GM12892 (cell line): ENCODE measurements around the gene CHIT1.
"Not testable (repeated sequence)": the region's sequence is repeated elsewhere in the genome, so short reads cannot be mapped to it uniquely, and the experiment has no call there.

ENCODE experiments used
- DNase-seq: peaks from one replicate; pipeline ENCODE4 v3.0.0; 2011; ENCODE audit not compliant: insufficient read length
- FAIRE-seq: peaks from 2 replicates; lab custom pipeline; 2011; peaks lifted over from hg19 to GRCh38; lab: Jason Lieb, UNC
- POLR2A ChIP-seq: IDR thresholded peaks from 2 replicates; pipeline ENCODE4 v1.6.1; 2011; ENCODE audit warnings: low read depth, low read length, control low read depth
- POLR2AphosphoS5 ChIP-seq: IDR thresholded peaks from 2 replicates; pipeline ENCODE4 v1.6.1; 2011; ENCODE audit warnings: low read depth, low read length, control low read depth
- TAF1 ChIP-seq: IDR thresholded peaks from 2 replicates; pipeline ENCODE4 v1.6.1; 2011; ENCODE audit warnings: low read depth, mild to moderate bottlenecking, control low read depth, low read length, borderline replicate concordance

The CHIT1 gene

DNA sequence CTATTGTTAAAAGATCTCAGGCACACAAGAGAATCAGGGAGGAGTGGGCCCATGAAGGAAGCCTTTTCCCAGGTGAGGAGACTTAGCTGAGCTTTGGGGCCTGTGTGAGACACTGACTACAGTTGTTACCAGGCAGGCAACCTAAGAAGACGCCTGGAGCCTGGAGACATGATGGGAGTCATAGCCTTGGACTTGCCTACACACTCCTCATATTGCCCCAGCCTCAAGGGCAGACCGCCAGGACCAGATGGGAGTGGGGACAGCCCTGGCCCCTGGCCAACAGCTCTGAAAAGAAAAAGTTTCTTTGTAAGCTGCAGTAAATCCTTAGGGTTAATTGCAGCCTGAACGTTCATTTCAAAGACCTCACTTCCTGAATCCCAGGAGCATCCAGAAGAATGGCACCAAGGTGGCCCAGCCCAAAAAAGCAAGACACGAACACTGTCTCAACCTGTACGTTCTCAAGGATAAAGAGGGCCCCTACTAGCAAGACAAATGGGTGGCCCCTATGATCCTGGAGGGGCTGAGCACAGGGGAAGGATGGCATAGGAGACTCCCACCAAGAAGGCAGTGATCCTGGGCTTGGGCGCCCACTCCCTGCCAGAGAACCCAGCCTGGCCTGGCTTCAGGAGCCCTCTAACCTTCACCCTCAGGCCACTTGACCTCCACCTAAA, 42.6 kb upstream of the CHIT1 start:
- TF ChIP-seq POLR2AphosphoS5 (no peak), TAF1 (no peak)
- no peak for FAIRE-seq
- DNase-seq: no peak

DNA sequence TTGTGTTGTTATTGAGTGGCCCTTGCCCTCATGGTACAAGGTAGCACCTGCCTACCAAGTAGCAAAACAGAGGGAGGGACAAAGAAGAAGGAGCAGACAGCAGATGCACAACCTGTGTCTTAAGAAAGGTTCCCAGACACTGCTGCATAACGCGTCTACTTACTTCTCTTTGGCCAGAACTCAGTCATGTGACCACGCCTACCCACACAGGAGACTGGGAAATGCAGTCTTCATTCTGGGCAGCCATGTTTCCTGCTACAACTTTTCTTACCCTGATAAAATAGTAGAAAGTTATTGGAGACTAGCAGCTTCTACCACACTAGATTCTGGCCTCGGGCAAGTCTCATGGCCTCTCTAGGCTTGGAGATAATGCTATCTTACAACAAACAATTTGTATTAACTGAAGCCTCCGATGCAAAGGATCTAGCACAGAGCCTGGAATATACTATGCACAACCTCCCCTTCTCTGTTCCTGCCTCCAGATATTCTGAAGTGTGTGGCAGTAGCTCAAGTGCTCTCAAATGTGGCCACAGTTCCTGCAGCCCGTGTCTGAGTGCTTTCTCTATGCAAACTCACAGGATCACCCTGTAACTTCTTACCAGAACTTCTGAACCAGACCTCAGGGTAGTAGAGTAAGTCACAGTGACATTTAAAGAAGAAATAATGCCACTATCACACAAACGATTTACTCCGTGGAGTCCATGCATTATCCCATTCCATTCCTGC, 41.7 kb upstream of the CHIT1 start:
- FAIRE-seq: peak; percentile 84
- DNase-seq: no peak
- TF ChIP-seq POLR2A: no peak
- TF ChIP-seq TAF1: no peak
- no peak for TF ChIP-seq POLR2AphosphoS5

DNA sequence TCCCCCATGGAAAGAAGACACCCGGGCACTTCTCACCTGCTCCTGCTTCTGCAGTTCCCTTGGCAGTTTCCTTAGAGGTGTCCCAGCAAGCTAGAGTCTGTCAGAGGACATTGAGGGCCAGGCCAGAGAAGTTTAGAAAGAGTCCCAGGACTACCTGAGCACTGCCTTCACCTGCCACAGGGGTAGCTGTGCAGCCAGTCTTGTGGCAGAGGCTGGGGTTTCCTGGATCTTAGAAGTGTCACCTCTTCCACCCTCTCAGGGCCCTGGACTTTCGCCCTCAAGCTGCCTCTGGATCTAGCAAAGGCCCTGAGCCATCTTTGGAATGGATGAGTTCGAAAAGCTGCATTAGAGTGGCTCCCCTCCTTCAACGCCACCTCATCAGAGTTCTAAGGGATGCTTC, 41.0 kb upstream of the CHIT1 start:
- DNase-seq (no peak), FAIRE-seq (no peak)

DNA sequence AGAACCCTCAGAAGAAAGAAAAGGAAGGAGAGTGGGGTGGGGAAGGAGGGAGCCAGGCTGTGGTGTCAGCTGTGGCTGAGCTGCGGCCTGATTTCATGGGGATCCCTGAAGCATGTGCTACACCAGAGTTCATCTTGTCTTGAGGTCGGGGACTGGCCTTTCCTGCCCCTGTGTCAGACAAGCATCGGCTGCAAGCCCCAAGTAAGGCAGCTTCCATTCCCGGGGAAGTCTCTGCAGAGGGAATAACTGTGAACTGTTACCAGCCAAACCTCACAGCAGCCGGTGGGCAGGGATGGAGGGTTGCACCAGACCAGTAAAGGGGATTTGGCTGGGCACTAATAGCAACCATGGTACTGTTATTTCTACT, 40.2 kb upstream of the CHIT1 start:
- TF ChIP-seq TAF1 (no peak), POLR2AphosphoS5 (no peak), POLR2A (no peak)
- FAIRE-seq (no peak), DNase-seq (no peak)

More for the DNA sequence above, 41.0 kb upstream of the CHIT1 start:
- TF ChIP-seq POLR2AphosphoS5 (no peak), TAF1 (no peak), POLR2A (no peak)

DNA sequence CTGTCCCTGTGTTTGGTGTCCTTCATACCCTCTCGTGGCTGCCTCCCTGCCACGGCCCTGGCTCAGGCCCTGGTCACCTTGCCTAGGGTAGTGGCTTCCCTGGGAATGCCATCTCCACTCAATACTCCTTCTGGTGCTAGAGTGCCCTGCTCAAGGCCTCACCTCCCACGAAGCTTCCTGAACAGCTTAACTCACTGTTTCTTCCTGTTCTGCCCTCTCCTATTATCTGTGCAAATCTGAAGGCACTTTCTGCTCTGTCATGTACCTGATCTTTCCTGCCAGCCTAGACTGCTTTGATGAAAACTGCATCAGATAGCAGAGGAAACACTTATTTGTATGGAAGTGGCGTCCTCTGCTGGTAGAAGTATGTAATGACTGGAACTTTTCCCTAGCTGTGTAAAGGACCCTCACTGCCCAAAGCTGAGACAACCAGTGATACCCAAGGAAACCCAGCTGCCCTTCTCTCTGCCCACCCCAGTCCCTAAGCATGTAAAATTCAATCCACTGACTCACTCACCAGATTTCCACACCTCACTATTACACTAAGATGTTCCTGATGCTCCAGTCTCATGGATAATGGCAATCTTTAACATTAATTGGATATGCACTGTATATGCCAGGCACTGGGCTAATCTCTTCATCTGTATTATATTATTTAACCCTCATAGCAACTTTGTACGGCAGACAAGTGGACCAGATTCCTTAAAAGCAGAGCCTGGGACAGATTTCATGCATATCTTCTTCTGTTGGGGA, 39.6 kb upstream of the CHIT1 start:
- TF ChIP-seq POLR2A: no peak
- no peak for TF ChIP-seq POLR2AphosphoS5
- no peak for TF ChIP-seq TAF1
- peak; percentile 74 for FAIRE-seq
- DNase-seq: no peak

DNA sequence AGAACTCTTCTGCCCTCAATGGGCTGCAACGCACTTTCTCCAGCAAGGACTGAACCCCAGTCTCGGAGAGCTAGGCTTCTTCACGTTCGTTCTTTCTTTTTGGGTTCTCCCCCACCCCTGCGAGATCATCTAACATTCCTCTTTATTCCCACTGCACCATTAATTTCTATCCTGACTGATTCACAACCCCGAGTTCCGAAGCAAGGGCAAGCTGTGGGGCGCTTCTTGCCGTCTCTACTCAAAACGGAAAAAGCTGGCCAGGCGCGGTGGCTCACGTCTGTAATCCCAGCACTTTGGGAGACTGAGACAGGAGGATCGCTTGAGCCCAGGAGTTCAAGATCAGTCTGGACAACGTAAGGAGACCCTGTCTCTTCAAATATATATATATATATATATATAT, 38.4 kb upstream of the CHIT1 start:
- no peak for FAIRE-seq
- no peak for TF ChIP-seq POLR2A
- no peak for TF ChIP-seq TAF1
- TF ChIP-seq POLR2AphosphoS5: no peak
- DNase-seq: no peak

DNA sequence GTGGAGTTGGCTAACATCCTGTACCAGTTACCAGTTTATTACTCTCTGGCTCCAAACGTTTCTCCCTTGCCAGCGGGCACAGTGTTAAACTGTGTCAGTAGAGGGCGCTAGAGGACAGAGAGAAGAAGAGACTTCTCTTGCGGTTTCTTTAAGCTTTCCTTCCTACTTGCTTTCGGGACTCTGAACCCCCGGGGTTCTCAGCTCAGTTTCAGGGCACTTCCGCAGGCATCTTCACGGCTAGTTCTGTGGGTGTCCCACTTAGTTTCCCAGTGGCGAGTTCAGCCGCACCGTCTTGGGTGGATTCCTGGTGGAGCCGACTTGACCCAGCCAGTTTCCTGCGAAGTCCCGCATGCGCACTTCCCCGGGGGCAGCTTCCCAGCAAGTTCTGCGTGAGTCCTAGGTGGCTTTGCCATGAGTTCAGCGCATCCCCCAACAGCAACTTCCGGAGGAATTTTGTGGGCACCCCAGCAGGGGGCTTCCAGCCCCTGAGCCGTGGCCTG, 37.9 kb upstream of the CHIT1 start:
- FAIRE-seq (peak; percentile 67), DNase-seq (peak; percentile 50)
- TF ChIP-seq POLR2A (no peak), TAF1 (no peak), POLR2AphosphoS5 (no peak)

DNA sequence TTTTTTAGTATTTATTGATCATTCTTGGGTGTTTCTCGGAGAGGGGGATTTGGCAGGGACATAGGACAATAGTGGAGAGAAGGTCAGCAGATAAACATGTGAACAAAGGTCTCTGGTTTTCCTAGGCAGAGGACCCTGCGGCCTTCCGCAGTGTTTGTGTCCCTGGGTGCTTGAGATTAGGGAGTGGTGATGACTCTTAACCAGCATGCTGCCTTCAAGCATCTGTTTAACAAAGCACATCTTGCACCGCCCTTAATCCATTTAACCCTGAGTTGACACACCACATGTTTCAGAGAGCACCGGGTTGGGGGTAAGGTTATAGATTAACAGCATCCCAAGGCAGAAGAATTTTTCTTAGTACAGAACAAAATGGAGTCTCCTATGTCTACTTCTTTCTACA, 36.7 kb upstream of the CHIT1 start:
- DNase-seq, FAIRE-seq: not testable (repeated sequence)

DNA sequence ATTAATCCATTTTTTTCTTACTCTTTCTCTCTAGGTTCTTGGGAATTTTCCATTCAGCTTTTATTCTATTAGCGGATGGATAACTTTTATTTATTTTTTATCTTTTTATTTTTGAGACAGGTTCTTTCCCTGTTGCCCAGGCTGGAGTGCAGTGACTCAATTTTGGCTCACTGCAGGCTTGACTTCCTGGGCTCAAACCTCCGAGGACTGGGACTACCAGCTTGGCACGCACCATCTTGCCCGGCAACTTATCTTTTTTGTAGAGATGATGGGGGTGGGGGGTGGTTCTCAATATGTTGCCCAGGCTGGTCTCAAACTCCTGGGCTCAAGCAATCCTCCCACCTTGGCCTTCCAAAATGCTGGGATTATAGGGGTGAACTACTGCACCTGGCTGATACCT, 36.1 kb upstream of the CHIT1 start:
- no peak for TF ChIP-seq POLR2A
- TF ChIP-seq TAF1: no peak
- no peak for TF ChIP-seq POLR2AphosphoS5
- no peak for FAIRE-seq
- no peak for DNase-seq

DNA sequence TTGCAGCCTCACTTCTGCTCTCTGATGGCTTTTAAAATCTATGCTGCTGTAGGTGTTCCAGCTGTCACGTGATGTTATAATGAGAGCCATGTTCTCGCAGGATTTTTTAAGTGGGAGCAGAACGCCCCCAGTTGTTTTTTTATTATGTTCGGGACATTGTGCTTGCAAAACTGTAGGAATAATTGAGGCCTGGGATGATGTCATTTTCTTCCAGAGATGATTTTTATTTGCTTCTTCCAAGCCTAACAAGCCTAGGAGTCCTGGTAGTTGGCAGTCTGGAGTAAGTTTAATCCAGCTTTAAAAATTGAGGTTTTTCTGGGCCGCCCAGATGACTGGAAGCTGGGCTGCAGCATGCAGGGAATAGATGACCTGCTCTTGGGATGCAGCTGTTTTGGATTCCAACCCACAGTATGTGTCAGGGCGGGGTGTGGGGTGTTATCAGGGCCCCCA, 34.6 kb upstream of the CHIT1 start:
- TF ChIP-seq TAF1 (no peak), POLR2AphosphoS5 (no peak), POLR2A (no peak)
- DNase-seq: no peak
- FAIRE-seq: no peak

DNA sequence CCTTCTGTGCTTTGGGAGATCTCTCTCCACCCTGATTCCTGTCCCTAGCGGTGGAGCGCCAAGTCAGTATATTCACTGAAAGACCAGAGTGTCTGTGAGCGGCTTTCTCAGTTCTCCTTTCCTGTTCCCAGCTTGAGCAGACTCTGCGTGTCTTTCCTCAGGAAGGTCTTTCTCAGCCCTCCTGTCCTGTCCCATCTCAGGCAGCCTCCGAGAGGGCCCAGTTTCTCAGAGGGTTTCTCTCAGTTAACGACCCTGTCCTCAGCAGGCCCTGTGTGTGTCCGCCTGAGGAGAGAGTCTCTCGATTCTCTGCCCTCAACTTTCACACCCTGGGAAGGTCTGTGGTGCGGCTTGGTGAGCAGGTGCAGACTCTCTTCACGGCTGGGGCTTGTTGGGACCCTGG, 34.0 kb upstream of the CHIT1 start:
- TF ChIP-seq POLR2A (no peak), TAF1 (no peak), POLR2AphosphoS5 (no peak)
- DNase-seq: no peak
- no peak for FAIRE-seq

DNA sequence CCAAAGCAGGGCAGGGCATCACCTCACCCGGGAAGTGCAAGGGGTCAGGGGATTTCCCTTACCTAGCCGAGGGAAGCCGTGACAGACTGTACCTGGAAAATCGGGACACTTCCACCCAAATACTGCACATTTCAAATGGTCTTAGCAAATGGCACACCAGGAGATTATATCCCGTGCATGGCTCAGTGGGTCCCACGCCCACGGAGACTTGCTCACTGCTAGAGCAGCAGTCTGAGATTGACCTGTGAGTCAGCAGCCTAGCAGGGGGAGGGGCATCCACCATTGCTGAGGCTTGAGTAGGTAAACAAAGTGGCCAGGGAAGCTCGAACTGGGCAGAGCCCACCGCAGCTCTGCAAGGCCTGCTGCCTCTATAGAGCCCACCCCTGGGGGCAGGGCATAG, 27.2 kb upstream of the CHIT1 start:
- FAIRE-seq, DNase-seq: not testable (repeated sequence)

DNA sequence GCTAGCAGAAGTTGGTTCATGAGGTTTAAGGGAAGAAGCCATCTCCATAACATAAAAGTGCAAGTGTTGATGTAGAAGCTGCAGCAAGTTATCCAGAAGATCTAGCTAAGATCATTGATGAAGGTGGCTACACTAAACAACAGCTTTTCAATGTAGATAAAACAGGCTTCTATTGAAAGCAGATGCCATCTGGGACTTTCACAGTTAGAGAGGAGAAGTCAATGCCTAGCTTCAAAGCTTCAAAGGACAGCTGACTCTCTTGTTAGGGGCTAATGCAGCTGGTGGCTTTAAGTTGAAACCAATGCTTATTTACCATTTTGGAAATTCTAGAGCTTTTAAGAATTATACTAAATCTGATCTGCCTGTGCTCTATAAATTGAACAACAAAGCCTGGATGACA, 25.3 kb upstream of the CHIT1 start:
- not testable (repeated sequence) for FAIRE-seq, DNase-seq
